Neutrophil (primary cell): ENCODE measurements around the gene LNX1.

Source experiments
- H3K27ac ChIP-seq: fragments of 200-600 bp; sonication (generic); 2 replicates; pipeline ENCODE4 v1.5.1; 2016; ENCODE audit warnings: mild to moderate bottlenecking, moderate library complexity
- H3K27me3 ChIP-seq: fragments of 200-600 bp; sonication (generic); 2 replicates; pipeline ENCODE4 v1.6.0; 2016; ENCODE audit warnings: mild to moderate bottlenecking
- H3K36me3 ChIP-seq: fragments of 200-600 bp; sonication (generic); 2 replicates; pipeline ENCODE4 v1.5.1; 2017
- H3K4me1 ChIP-seq, 2 experiments: fragments of 200-600 bp in 1 of 2; sonication (generic) in 1 of 2; 1 replicate in 1 of 2; 2 replicates in 1 of 2; pipeline versions ENCODE4 v1.5.1 to v1.6.1; 2013 to 2016; ENCODE audit warnings: low read depth in 1 of 2, low read length in 1 of 2, mild to moderate bottlenecking in 1 of 2, moderate library complexity in 1 of 2; ENCODE audit not compliant: control insufficient read depth in 1 of 2, insufficient read depth in 1 of 2
- H3K4me3 ChIP-seq, 2 experiments: fragments of 200-600 bp in 1 of 2; sonication (generic) in 1 of 2; 1 replicate in 1 of 2; 2 replicates in 1 of 2; pipeline ENCODE4 v1.5.1; 2013 to 2016; ENCODE audit warnings: low read depth in 1 of 2, low read length in 1 of 2, mild to moderate bottlenecking in 1 of 2, moderate library complexity in 1 of 2
- H3K9me3 ChIP-seq: fragments of 200-600 bp; sonication (generic); 2 replicates; pipeline ENCODE4 v1.5.1; 2016
- CTCF ChIP-seq: fragments of 200-600 bp; sonication (generic); IDR thresholded peaks from 2 replicates; pipeline ENCODE4 v1.5.1; 2016; ENCODE audit warnings: antibody characterized with exemption

LNX1 gene

GRCh38 chr4:53465891-53466290 is 125.4 kb downstream of the LNX1 start:
- no peaks in the 10 kb centered on the region for H3K9me3 ChIP-seq
- no peak overlapping the region for H3K27ac ChIP-seq
- H3K4me3 ChIP-seq = no peak overlapping the region
- no peak for TF ChIP-seq CTCF
- no peaks in the 10 kb centered on the region for H3K4me1 ChIP-seq
- no peaks in the 10 kb centered on the region for H3K27me3 ChIP-seq
- peaks cover 24% of the 10 kb centered on the region for H3K36me3 ChIP-seq

GRCh38 chr4:53465281-53465680 is 126.0 kb downstream of the LNX1 start:
- no peaks in the 10 kb centered on the region for H3K4me1 ChIP-seq
- TF ChIP-seq CTCF = no peak
- no peak overlapping the region for H3K27ac ChIP-seq

GRCh38 chr4:53463340-53463739 is 127.9 kb downstream of the LNX1 start:
- H3K36me3 ChIP-seq = peaks cover 49% of the 10 kb centered on the region

More at GRCh38 chr4:53465281-53465680, 126.0 kb downstream of the LNX1 start:
- Histone ChIP-seq H3K4me3 (no peak overlapping the region), H3K36me3 (peaks cover 30% of the 10 kb centered on the region), H3K27me3 (no peaks in the 10 kb centered on the region), H3K9me3 (no peaks in the 10 kb centered on the region)

GRCh38 chr4:53461244-53461643 is 130.0 kb downstream of the LNX1 start:
- Histone ChIP-seq H3K27ac (no peak overlapping the region), H3K27me3 (no peaks in the 10 kb centered on the region), H3K9me3 (no peaks in the 10 kb centered on the region), H3K4me1 (no peaks in the 10 kb centered on the region), H3K36me3 (peaks cover 62% of the 10 kb centered on the region), H3K4me3 (no peak overlapping the region)
- TF ChIP-seq CTCF = no peak

More at GRCh38 chr4:53463340-53463739, 127.9 kb downstream of the LNX1 start:
- no peaks in the 10 kb centered on the region for H3K4me1 ChIP-seq
- H3K27me3 ChIP-seq = no peaks in the 10 kb centered on the region
- no peak for TF ChIP-seq CTCF
- no peak overlapping the region for H3K4me3 ChIP-seq
- no peaks in the 10 kb centered on the region for H3K9me3 ChIP-seq
- no peak overlapping the region for H3K27ac ChIP-seq

- Histone ChIP-seq H3K36me3 (peaks cover 78% of the 10 kb centered on the region), H3K27ac (no peak overlapping the region), H3K4me1 (no peaks in the 10 kb centered on the region), H3K9me3 (no peaks in the 10 kb centered on the region), H3K4me3 (no peak overlapping the region), H3K27me3 (no peaks in the 10 kb centered on the region)
- no peak for TF ChIP-seq CTCF
Observed at GRCh38 chr4:53459548-53459947, 131.7 kb downstream of the LNX1 start.

- Histone ChIP-seq H3K36me3 (peaks cover 79% of the 10 kb centered on the region), H3K27me3 (no peaks in the 10 kb centered on the region), H3K4me1 (no peaks in the 10 kb centered on the region), H3K27ac (no peak overlapping the region), H3K4me3 (no peak overlapping the region), H3K9me3 (no peaks in the 10 kb centered on the region)
- TF ChIP-seq CTCF = no peak
Observed at GRCh38 chr4:53456178-53456577, 135.1 kb downstream of the LNX1 start.
